Natural killer cell (primary cell): Measurements from ENCODE around the gene CCDC27. TPM values are rescaled to one million over a fixed set of nuclear protein-coding genes. Genes with fewer than 3 reads are reported as not detected.

Source experiments
- ATAC-seq, 3 donors: fragments of 150-1000 bp in 2 of 3; fragments of 200-7000 bp in 1 of 3; cut with Tn5 transposase; 1 replicate in 1 of 3; 2 replicates in 2 of 3; pipeline ENCODE4 v1.10.0; 2021; ENCODE audit warnings: mild to moderate bottlenecking in 2 of 3, moderate library complexity in 2 of 3
- DNase-seq, 2 donors: peaks; one replicate each; pipeline versions ENCODE4 v3.0.0 to v3.0.0-alpha.2; 2013 to 2021; ENCODE audit warnings: mixed read lengths in 1 of 2
- H3K27ac ChIP-seq: one replicate; pipeline ENCODE4 v1.5.1; 2013; ENCODE audit warnings: mild to moderate bottlenecking, low read length
- H3K27me3 ChIP-seq: one replicate; pipeline ENCODE4 v1.6.1; 2013; ENCODE audit warnings: low read length; ENCODE audit not compliant: control insufficient read depth, insufficient read depth
- H3K36me3 ChIP-seq: one replicate; pipeline ENCODE4 v1.6.1; 2013; ENCODE audit warnings: low read length; ENCODE audit not compliant: control insufficient read depth, insufficient read depth
- H3K4me1 ChIP-seq: one replicate; pipeline ENCODE4 v1.6.1; 2013; ENCODE audit warnings: low read length; ENCODE audit not compliant: control insufficient read depth, insufficient read depth
- H3K4me3 ChIP-seq: one replicate; pipeline ENCODE4 v1.5.1; 2013; ENCODE audit warnings: low read length
- H3K9me3 ChIP-seq: one replicate; pipeline ENCODE4 v1.6.1; 2013; ENCODE audit warnings: low read length; ENCODE audit not compliant: control insufficient read depth, insufficient read depth
- H3K27ac Mint-ChIP-seq, 2 donors: one replicate each; pipeline ENCODE4 v1.8.0; 2022; ENCODE audit warnings: mild to moderate bottlenecking in 2 of 2, mixed read lengths in 2 of 2, moderate library complexity in 1 of 2
- H3K27me3 Mint-ChIP-seq, 2 donors: one replicate each; pipeline ENCODE4 v1.8.0; 2022; ENCODE audit warnings: low read depth in 2 of 2, mixed read lengths in 2 of 2
- H3K36me3 Mint-ChIP-seq: one replicate; pipeline ENCODE4 v1.8.0; 2022; ENCODE audit warnings: mixed read lengths
- H3K4me1 Mint-ChIP-seq, 2 donors: one replicate each; pipeline ENCODE4 v1.8.0; 2022; ENCODE audit warnings: mixed read lengths in 2 of 2
- H3K4me3 Mint-ChIP-seq: one replicate; pipeline ENCODE4 v1.8.0; 2022; ENCODE audit warnings: mild to moderate bottlenecking, moderate library complexity, mixed read lengths
- H3K9me3 Mint-ChIP-seq, 2 donors: one replicate each; pipeline ENCODE4 v1.8.0; 2022; ENCODE audit warnings: mixed read lengths in 2 of 2
- CTCF ChIP-seq: fragments of 200-600 bp; IDR thresholded peaks from one replicate; pipeline ENCODE4 v1.8.0; 2022; ENCODE audit warnings: antibody characterized with exemption
- WGBS: methylation state at CpG from one replicate; pipeline ENCODE4 v1.1.7; 2013; ENCODE audit warnings: missing lambda C conversion rate; ENCODE audit not compliant: insufficient coverage; 5-methylcytosine and 5-hydroxymethylcytosine counted together
- intact Hi-C: fragments of 100-400 bp; cut with micrococcal nuclease; formaldehyde crosslinking; loops from one replicate; pipeline ENCODE4 v1.14.2; 2022
- total RNA-seq, 4 donors: library from RNA; stranded (reverse); fragments of 120-200 nt in 1 of 4; gene quantifications; one replicate each; pipeline versions ENCODE4 v1.2.3 to v1.2.4, GENCODE V29; 2013 to 2022

Gene CCDC27
- total RNA-seq, 3 donors from 2014 or later (not counting 1 experiment from before 2014, with no cell fraction given), result not detected

- H3K4me3 Mint-ChIP-seq, result no peak overlapping the region
These were observed 8.4 kb upstream of the CCDC27 start for GRCh38 chr1:3743826-3744225.

GRCh38 chr1:3744646-3745045 lies 7.6 kb upstream of the CCDC27 start:
- ATAC-seq, result no peak
- no peak overlapping the region for H3K4me3 Mint-ChIP-seq
- intact Hi-C loops, result no loop called here
- H3K36me3 Mint-ChIP-seq, result no peaks in the 10 kb centered on the region
- no peak overlapping the region for H3K4me3 ChIP-seq
- H3K9me3 ChIP-seq, result no peaks in the 10 kb centered on the region
- no peaks in the 10 kb centered on the region for H3K9me3 Mint-ChIP-seq
- TF ChIP-seq CTCF, result no peak
- DNase-seq, result no peak
- WGBS, result 97% methylated on average over 10 of the region's 10 CpGs
- no peak overlapping the region for H3K27ac ChIP-seq
- H3K36me3 ChIP-seq, result peaks cover 7% of the 10 kb centered on the region
- no peaks in the 10 kb centered on the region for H3K27me3 ChIP-seq
- peaks cover 17% of the 10 kb centered on the region for H3K4me1 ChIP-seq
- peak overlapping the region in 1 of 2 donors; percentile 79 for H3K27ac Mint-ChIP-seq
- H3K4me1 Mint-ChIP-seq, result peaks cover 24 to 32% of the 10 kb centered on the region in 2 donors
- no peaks in the 10 kb centered on the region for H3K27me3 Mint-ChIP-seq

More at GRCh38 chr1:3743826-3744225, 8.4 kb upstream of the CCDC27 start:
- Histone ChIP-seq H3K27me3 (no peaks in the 10 kb centered on the region), H3K36me3 (peaks cover 9% of the 10 kb centered on the region), H3K4me3 (no peak overlapping the region), H3K27ac (no peak overlapping the region), H3K9me3 (no peaks in the 10 kb centered on the region), H3K4me1 (peaks cover 17% of the 10 kb centered on the region)
- no peak for TF ChIP-seq CTCF
- peaks cover 24 to 32% of the 10 kb centered on the region in 2 donors for H3K4me1 Mint-ChIP-seq
- intact Hi-C loops, result no loop called here
- H3K9me3 Mint-ChIP-seq, result no peaks in the 10 kb centered on the region
- DNase-seq (no peak), ATAC-seq (no peak)
- H3K36me3 Mint-ChIP-seq, result no peaks in the 10 kb centered on the region
- no peak overlapping the region for H3K27ac Mint-ChIP-seq
- WGBS, result 93% methylated on average over 12 of the region's 12 CpGs
- no peaks in the 10 kb centered on the region for H3K27me3 Mint-ChIP-seq

- H3K4me3 Mint-ChIP-seq, result no peak overlapping the region
- H3K9me3 Mint-ChIP-seq, result no peaks in the 10 kb centered on the region
- ATAC-seq (no peak), DNase-seq (no peak)
- peak overlapping the region in 1 of 2 donors; percentile 79 for H3K27ac Mint-ChIP-seq
- H3K36me3 Mint-ChIP-seq, result no peaks in the 10 kb centered on the region
- Histone ChIP-seq H3K4me3 (no peak overlapping the region), H3K36me3 (peaks cover 4% of the 10 kb centered on the region), H3K4me1 (peaks cover 17% of the 10 kb centered on the region), H3K27me3 (no peaks in the 10 kb centered on the region), H3K9me3 (no peaks in the 10 kb centered on the region), H3K27ac (no peak overlapping the region)
- no peak for TF ChIP-seq CTCF
- WGBS, result 96% methylated on average over 12 of the region's 12 CpGs
- intact Hi-C loops, result no loop called here
- H3K4me1 Mint-ChIP-seq, result peaks cover 24 to 32% of the 10 kb centered on the region in 2 donors
- no peaks in the 10 kb centered on the region for H3K27me3 Mint-ChIP-seq
These were observed 7.2 kb upstream of the CCDC27 start for GRCh38 chr1:3745071-3745470.
